GM10266 (cell line): ENCODE data around the gene ERC1.
A peak's percentile ranks its signal among the peaks of the same experiment; 100 is the strongest.

Source experiments
- DNase-seq: peaks from one replicate; pipeline ENCODE4 v3.0.0; 2012; ENCODE audit errors: extremely low spot score
- TF ChIP-seq, protein P1 (sequence below): IDR thresholded peaks from 2 replicates; pipeline ENCODE4 v1.5.1; 2012; ENCODE audit warnings: mild to moderate bottlenecking, low read depth; ENCODE audit not compliant: control insufficient read depth, insufficient read depth; ENCODE audit errors: missing control alignments

ERC1 gene

DNA sequence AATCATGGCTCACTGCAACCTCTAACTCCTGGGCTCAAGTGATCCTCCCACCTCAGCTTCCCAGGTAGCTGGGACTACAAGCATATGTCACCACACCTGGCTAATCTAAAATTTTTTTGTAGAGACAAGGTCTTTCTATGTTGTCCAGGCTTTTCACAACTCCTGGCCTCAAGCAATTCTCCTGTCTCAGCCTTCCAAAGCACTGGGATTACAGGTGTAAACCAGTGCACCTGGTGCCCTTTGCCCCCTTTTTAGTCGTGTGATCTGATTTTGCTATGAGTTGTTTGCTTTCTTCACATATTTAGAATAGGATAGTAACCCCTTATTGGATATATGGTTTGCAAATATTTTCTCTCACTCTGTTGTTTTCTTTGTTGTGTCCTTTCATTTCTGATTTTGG, 39.8 kb upstream of the ERC1 start:
- no peak for DNase-seq
- TF ChIP-seq, protein P1, sequence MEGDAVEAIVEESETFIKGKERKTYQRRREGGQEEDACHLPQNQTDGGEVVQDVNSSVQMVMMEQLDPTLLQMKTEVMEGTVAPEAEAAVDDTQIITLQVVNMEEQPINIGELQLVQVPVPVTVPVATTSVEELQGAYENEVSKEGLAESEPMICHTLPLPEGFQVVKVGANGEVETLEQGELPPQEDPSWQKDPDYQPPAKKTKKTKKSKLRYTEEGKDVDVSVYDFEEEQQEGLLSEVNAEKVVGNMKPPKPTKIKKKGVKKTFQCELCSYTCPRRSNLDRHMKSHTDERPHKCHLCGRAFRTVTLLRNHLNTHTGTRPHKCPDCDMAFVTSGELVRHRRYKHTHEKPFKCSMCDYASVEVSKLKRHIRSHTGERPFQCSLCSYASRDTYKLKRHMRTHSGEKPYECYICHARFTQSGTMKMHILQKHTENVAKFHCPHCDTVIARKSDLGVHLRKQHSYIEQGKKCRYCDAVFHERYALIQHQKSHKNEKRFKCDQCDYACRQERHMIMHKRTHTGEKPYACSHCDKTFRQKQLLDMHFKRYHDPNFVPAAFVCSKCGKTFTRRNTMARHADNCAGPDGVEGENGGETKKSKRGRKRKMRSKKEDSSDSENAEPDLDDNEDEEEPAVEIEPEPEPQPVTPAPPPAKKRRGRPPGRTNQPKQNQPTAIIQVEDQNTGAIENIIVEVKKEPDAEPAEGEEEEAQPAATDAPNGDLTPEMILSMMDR = no peak

- TF ChIP-seq, protein P1 = no peak
- no peak for DNase-seq
These were observed 37.2 kb upstream of the ERC1 start for GRCh38 chr12:953776-954175.

GRCh38 chr12:954741-955140, 36.3 kb upstream of the ERC1 start:
- no peak for DNase-seq
- TF ChIP-seq, protein P1 = no peak

DNA sequence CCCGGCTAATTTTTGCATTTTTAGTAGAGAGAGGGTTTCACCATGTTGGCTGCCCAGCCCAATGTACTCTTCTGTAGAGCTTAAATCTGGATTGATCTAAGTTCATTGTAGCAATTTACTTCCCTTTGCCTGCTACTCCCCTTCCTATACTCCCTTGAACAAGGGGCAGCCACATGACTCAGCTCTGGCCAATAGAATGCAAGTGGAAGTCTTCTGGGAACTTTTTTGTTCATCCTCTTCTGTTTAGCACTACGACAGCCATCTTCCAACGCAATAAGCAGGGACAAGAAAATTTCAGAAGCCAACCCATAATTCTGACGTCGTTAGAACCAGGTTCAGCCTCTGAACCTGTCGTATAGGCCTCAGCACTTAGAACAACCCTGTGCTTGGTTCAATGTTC, 35.1 kb upstream of the ERC1 start:
- TF ChIP-seq, protein P1 = no peak
- DNase-seq = no peak

DNA sequence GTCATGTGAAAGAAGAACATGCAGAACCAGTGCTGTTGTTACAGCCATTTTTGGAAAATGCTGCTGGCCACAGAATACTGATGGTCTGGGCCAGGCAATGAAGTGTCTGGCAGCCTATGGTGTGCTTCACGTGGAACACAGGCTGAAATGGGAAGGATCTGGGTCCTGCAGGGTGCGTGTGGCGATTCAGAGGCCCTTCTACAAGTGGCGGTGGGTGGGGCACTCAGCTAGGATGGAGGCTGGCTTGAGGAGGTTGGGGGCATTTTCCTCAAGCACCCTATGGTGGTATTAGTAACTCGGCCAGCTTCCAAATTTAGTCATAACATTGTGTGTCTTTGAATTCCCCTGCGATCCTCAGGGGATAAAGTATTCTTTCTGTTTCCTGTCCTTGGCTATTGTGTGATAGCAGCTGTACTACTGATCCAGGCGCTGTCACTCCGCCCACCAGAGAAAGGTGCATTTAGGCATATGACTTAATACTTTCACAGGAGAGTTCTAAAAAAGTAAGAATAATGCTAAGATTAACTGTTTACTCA, 32.4 kb upstream of the ERC1 start:
- DNase-seq = peak; percentile 69
- TF ChIP-seq, protein P1 = no peak

DNA sequence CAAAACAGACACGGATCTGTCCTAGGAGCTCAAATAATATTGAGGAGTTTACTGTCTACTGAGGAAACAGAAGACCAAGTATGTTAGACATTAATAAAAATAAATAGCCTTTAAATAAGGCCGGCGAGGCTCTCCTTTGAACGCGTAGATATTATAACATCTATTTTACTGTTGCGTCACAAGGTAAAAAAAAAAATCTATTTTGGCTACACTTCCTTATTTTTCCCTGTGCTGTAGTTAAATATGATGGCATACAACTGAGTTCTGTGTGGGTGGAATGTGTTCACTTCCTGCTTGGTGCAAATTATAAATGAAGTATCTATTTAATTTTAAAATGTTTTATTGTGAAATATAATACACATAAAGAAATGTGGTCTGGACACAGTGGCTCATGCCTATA, 24.3 kb upstream of the ERC1 start:
- DNase-seq = no peak
- TF ChIP-seq, protein P1 = no peak

- TF ChIP-seq, protein P1 = no peak
These were observed 23.4 kb upstream of the ERC1 start for GRCh38 chr12:967641-968040.

DNA sequence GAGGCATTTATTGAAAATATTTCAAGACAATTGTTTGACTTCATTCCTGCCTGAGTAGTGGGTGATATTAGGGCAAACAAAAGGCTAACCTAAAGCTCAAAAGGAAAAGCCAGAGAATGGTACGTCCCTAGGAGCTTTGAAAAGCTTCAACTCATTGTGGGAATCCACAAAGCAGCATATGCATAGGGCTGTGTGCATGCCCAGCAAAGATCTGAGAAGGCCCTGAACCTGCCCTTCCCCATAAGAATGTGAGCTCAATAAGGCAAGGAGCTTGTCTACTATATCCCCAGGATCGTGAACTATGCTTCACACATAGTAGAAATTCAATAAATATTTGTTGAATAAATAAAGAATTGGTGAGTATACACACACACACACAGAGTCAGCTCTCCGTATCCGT, 22.5 kb upstream of the ERC1 start:
- TF ChIP-seq, protein P1 = no peak
- no peak for DNase-seq

More at GRCh38 chr12:967641-968040, 23.4 kb upstream of the ERC1 start:
- no peak for DNase-seq
